IMR-90 (cell line): ENCODE results near the gene TMEM41A. TPM values are rescaled to one million over a fixed set of nuclear protein-coding genes. Genes with fewer than 3 reads are reported as not detected.
A peak's percentile ranks its signal among the peaks of the same experiment; 100 is the strongest.

Source experiments
- ATAC-seq: fragments of 200-7000 bp; cut with Tn5 transposase; 2 replicates; pipeline ENCODE4 v1.9.1; 2020; ENCODE audit warnings: low read depth, mild to moderate bottlenecking, moderate library complexity
- BruUV-seq: library from RNA; stranded (reverse); fragments of 400-500 nt; replicated peaks from 2 replicates; lab custom pipeline; 2021; lab: Mats Ljungman, UMichigan
- CTCF ChIA-PET: fragments of 300-600 bp; formaldehyde crosslinking; extraction: SDS; loops from one replicate; lab custom pipeline; 2021; ENCODE audit warnings: antibody characterized with exemption; lab: Yijun Ruan, JAX
- POLR2A ChIA-PET: fragments of 300-600 bp; sonication (Branson Sonifier 250); formaldehyde crosslinking; loops from one replicate; lab custom pipeline; 2022; ENCODE audit warnings: antibody characterized with exemption; ENCODE audit not compliant: unreplicated experiment; lab: Charles Lee
- DNase-seq: peaks from one replicate; pipeline ENCODE4 v3.0.0; 2013
- H2AFZ ChIP-seq: replicated peaks from 2 replicates; pipeline ENCODE3; 2013; ENCODE audit warnings: low read length, mild to moderate bottlenecking; ENCODE audit not compliant: poor library complexity
- H2AK5ac ChIP-seq: 2 replicates; pipeline ENCODE4 v1.6.1; 2013; ENCODE audit warnings: low read depth, low read length, inconsistent platforms
- H2AK9ac ChIP-seq: replicated peaks from 2 replicates; pipeline ENCODE3; 2013; ENCODE audit warnings: mild to moderate bottlenecking, low read depth, low read length, moderate library complexity; ENCODE audit not compliant: poor library complexity
- H2BK120ac ChIP-seq: 2 replicates; pipeline ENCODE4 v1.6.1; 2013; ENCODE audit warnings: low read depth, low read length, inconsistent platforms
- H2BK15ac ChIP-seq: 3 replicates; pipeline ENCODE4 v1.6.1; 2013; ENCODE audit warnings: low read depth, low read length, inconsistent platforms
- H2BK20ac ChIP-seq: 2 replicates; pipeline ENCODE4 v1.6.1; 2013; ENCODE audit warnings: low read depth, mild to moderate bottlenecking, inconsistent platforms, low read length, moderate library complexity
- H2BK5ac ChIP-seq: 2 replicates; pipeline ENCODE4 v1.6.1; 2013; ENCODE audit warnings: mild to moderate bottlenecking, low read depth, low read length, inconsistent platforms; ENCODE audit not compliant: poor library complexity, severe bottlenecking
- H3K14ac ChIP-seq: replicated peaks from 2 replicates; pipeline ENCODE4 v1.6.1; 2013; ENCODE audit warnings: low read depth, low read length, inconsistent platforms
- H3K18ac ChIP-seq: 2 replicates; pipeline ENCODE4 v1.6.1; 2013; ENCODE audit warnings: low read depth, low read length, control low read depth
- H3K23ac ChIP-seq: 2 replicates; pipeline ENCODE4 v1.6.1; 2013; ENCODE audit warnings: low read depth, low read length, inconsistent platforms
- H3K27ac ChIP-seq: 2 replicates; pipeline ENCODE4 v1.5.1; 2013; ENCODE audit warnings: mild to moderate bottlenecking, control low read depth, low read length; ENCODE audit not compliant: insufficient read depth
- H3K27me3 ChIP-seq: 2 replicates; pipeline ENCODE4 v1.6.1; 2013; ENCODE audit warnings: low read length; ENCODE audit not compliant: control insufficient read depth, insufficient read depth
- H3K36me3 ChIP-seq: 2 replicates; pipeline ENCODE4 v1.6.1; 2013; ENCODE audit warnings: low read length, mixed read lengths; ENCODE audit not compliant: control insufficient read depth, insufficient read depth
- H3K4ac ChIP-seq: 2 replicates; pipeline ENCODE4 v1.6.1; 2013; ENCODE audit warnings: low read depth, low read length, inconsistent platforms
- H3K4me1 ChIP-seq: 2 replicates; pipeline ENCODE4 v1.6.1; 2013; ENCODE audit warnings: low read length, mixed read lengths; ENCODE audit not compliant: control insufficient read depth, insufficient read depth
- H3K4me2 ChIP-seq: 2 replicates; pipeline ENCODE4 v1.6.1; 2013; ENCODE audit warnings: low read depth, mild to moderate bottlenecking, control low read depth, low read length, moderate library complexity
- H3K4me3 ChIP-seq: 2 replicates; pipeline ENCODE4 v1.5.1; 2013; ENCODE audit warnings: low read depth, mild to moderate bottlenecking, control low read depth, low read length, moderate library complexity; ENCODE audit not compliant: insufficient read depth
- H3K56ac ChIP-seq: 2 replicates; pipeline ENCODE4 v1.6.1; 2013; ENCODE audit warnings: low read length, inconsistent platforms; ENCODE audit not compliant: insufficient read depth; ENCODE audit errors: extremely low read depth
- H3K79me1 ChIP-seq, 2 experiments: 2 replicates each; pipeline ENCODE4 v1.6.1; 2013; ENCODE audit warnings: low read length in 2 of 2, inconsistent platforms in 1 of 2, low read depth in 1 of 2
- H3K9ac ChIP-seq: 2 replicates; pipeline ENCODE4 v1.6.1; 2013; ENCODE audit warnings: low read depth, low read length, control low read depth
- H3K9me1 ChIP-seq: 2 replicates; pipeline ENCODE4 v1.6.1; 2013; ENCODE audit warnings: low read length, inconsistent platforms; ENCODE audit not compliant: insufficient read depth
- H3K9me3 ChIP-seq: 2 replicates; pipeline ENCODE4 v1.6.1; 2013; ENCODE audit warnings: low read length; ENCODE audit not compliant: control insufficient read depth, insufficient read depth
- H4K20me1 ChIP-seq: 2 replicates; pipeline ENCODE4 v1.6.1; 2013; ENCODE audit warnings: low read length, inconsistent platforms; ENCODE audit not compliant: insufficient read depth
- H4K5ac ChIP-seq: 2 replicates; pipeline ENCODE4 v1.6.1; 2013; ENCODE audit warnings: mild to moderate bottlenecking, low read depth, low read length, control low read depth
- H4K8ac ChIP-seq, 2 experiments: 2 replicates each; pipeline ENCODE4 v1.6.1; 2013; ENCODE audit warnings: low read depth in 2 of 2, low read length in 2 of 2, control low read depth in 1 of 2, inconsistent platforms in 1 of 2
- H4K91ac ChIP-seq: 2 replicates; pipeline ENCODE4 v1.6.1; 2013; ENCODE audit warnings: low read depth, low read length, inconsistent platforms; ENCODE audit not compliant: insufficient read depth
- CEBPB ChIP-seq: IDR thresholded peaks from 2 replicates; pipeline ENCODE4 v1.6.1; 2012; ENCODE audit warnings: low read depth, low read length, improper control_type of control experiment
- CHD1 ChIP-seq: IDR thresholded peaks from 2 replicates; pipeline ENCODE4 v1.6.1; 2012; ENCODE audit warnings: low read depth, low read length, improper control_type of control experiment
- MAZ ChIP-seq: IDR thresholded peaks from 2 replicates; pipeline ENCODE4 v1.6.1; 2012; ENCODE audit warnings: low read depth, mild to moderate bottlenecking, low read length, improper control_type of control experiment, moderate library complexity, borderline replicate concordance
- SMC3 ChIP-seq: fragments of 150-350 bp; IDR thresholded peaks from 2 replicates; pipeline ENCODE4 v1.6.1; 2016; ENCODE audit warnings: low read depth, mild to moderate bottlenecking, antibody characterized with exemption, low read length, moderate library complexity
- WGBS, 2 experiments: methylation state at CpG; one replicate each; pipeline versions ENCODE4 v1.1.5 to v1.1.7; 2013; ENCODE audit warnings: missing lambda C conversion rate in 2 of 2; ENCODE audit not compliant: insufficient read length in 1 of 2; ENCODE audit errors: extremely low coverage in 2 of 2; 5-methylcytosine and 5-hydroxymethylcytosine counted together
- dilution Hi-C: fragments of 300-500 bp; cut with HindIII; formaldehyde crosslinking; loops from one replicate; pipeline ENCODE4 v1.14.3; 2018; ENCODE audit warnings: low sequenced_read_pairs; ENCODE audit not compliant: unreplicated experiment
- in situ Hi-C: fragments of 300-500 bp; cut with MboI; formaldehyde crosslinking; loops from 3 replicates; pipeline ENCODE4 v1.14.3; 2019; ENCODE audit warnings: low sequenced_read_pairs, inconsistent platforms, mixed read lengths
- intact Hi-C: fragments of 100-400 bp; cut with micrococcal nuclease; formaldehyde crosslinking; loops from 2 replicates; pipeline ENCODE4 v1.10.0; 2022
- polyA plus RNA-seq, 3 experiments: library from polyadenylated mRNA; depleted of rRNA; stranded (reverse); fragments of >200 nt; gene quantifications; 2 replicates each; pipeline ENCODE4 v1.2.3, GENCODE V29; 2012; ENCODE audit warnings: low replicate concordance in 1 of 3
- total RNA-seq: library from RNA; depleted of rRNA; stranded (reverse); fragments of >200 nt; gene quantifications from 2 replicates; pipeline ENCODE4 v1.2.3, GENCODE V29; 2012

Gene TMEM41A
- total and polyA plus RNA-seq, 2 of the 4 experiments (the other 2 are of a cell fraction): 10.6 to 12.5 TPM

- no peak overlapping the region for H3K4me2 ChIP-seq
- no peak overlapping the region for H3K4me3 ChIP-seq
- ChIA-PET CTCF (no interaction called here), POLR2A (no interaction called here)
- in situ Hi-C loops: no loop called here
- no peak overlapping the region for H3K27ac ChIP-seq
- no peak overlapping the region for H2AK5ac ChIP-seq
- H3K9ac ChIP-seq: no peak overlapping the region
- no peak overlapping the region for H3K18ac ChIP-seq
- TF ChIP-seq SMC3: no peak
- no peak for TF ChIP-seq CHD1
- TF ChIP-seq MAZ: no peak
- no peak for TF ChIP-seq CEBPB
- H3K79me1 ChIP-seq: no peaks in the 10 kb centered on the region
- no TSS peak for BruUV-seq
- no peak overlapping the region for H3K56ac ChIP-seq
- no peaks in the 10 kb centered on the region for H4K20me1 ChIP-seq
- H3K4ac ChIP-seq: no peak overlapping the region
- H3K14ac ChIP-seq: no peak overlapping the region
- no peaks in the 10 kb centered on the region for H3K9me3 ChIP-seq
- H3K23ac ChIP-seq: no peak overlapping the region
- no peaks in the 10 kb centered on the region for H3K9me1 ChIP-seq
- H3K4me1 ChIP-seq: no peaks in the 10 kb centered on the region
- H3K36me3 ChIP-seq: peaks cover 10% of the 10 kb centered on the region
- no peak overlapping the region for H4K91ac ChIP-seq
- WGBS, 2 experiments: 87% methylated on average over 3 of the region's 15 CpGs; no CpG with 5 or more reads in 1 of the 2 experiments
- intact Hi-C loops: no loop called here
- H4K8ac ChIP-seq: no peak overlapping the region
- ATAC-seq (no peak), DNase-seq (peak; percentile 2)
- H3K27me3 ChIP-seq: no peaks in the 10 kb centered on the region
- no peak overlapping the region for H2BK20ac ChIP-seq
- H2AFZ ChIP-seq: no peak overlapping the region
- H4K5ac ChIP-seq: no peak overlapping the region
- dilution Hi-C loops: no loop called here
- no peak overlapping the region for H2BK15ac ChIP-seq
- H2BK5ac ChIP-seq: no peak overlapping the region
- H2BK120ac ChIP-seq: no peak overlapping the region
- H2AK9ac ChIP-seq: no peak overlapping the region
These were observed 25.5 kb downstream of the TMEM41A start for GRCh38 chr3:185473290-185473815.
